ENCODE data around the gene PROS1.
"Not testable (repeated sequence)": the region's sequence is repeated elsewhere in the genome, so short reads cannot be mapped to it uniquely, and the experiment has no call there.

PROS1 gene

GRCh38 chr3:93877427-93877826, 96.3 kb downstream of the PROS1 start:
- not testable (repeated sequence) for DNase-seq (ENCODE audit: low read depth in 2 of 2)

GRCh38 chr3:93873412-93873811, 100.3 kb downstream of the PROS1 start:
- DNase-seq (ENCODE audit: low read depth in 2 of 2), result not testable (repeated sequence)

DNA sequence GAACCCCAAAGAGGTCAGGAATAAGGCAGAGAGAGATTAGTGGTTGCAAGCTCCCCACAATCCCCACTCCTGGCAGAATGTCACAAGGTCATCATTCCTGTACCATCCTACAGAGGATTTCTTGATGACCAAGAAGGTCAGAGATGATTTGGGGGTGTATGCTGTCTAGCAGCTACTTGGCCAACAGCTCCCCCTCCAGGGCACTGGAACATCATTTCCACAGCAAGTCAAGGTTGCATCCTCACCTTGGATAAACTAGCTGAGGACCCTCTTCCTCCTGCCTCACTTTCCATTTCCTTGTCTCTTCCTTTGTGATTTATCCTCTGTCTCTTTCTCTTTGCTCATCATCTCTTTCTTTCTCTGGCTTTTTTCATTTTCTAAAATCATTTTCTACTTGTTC, 106.3 kb downstream of the PROS1 start:
- no peak for DNase-seq (ENCODE audit: low read depth in 2 of 2)

DNA sequence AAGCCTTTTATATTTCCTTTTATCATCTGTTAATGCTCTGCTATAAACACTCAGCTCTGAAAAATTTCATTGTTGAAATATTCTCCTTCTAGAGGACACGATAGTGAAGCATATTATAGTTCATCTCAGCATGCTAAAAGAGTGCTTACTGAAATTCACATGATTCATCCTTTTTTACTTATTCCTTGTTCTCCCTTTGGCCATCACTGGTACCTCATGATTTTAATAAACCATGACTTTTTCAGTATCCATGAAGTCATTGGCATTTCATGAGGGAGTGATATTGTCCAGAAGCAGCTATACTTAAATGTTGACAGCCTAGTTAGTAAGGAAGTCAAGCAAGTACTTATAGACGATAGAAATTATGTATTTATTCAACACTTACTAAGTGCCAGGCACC, 112.7 kb downstream of the PROS1 start:
- DNase-seq (ENCODE audit: low read depth in 2 of 2), result no peak

DNA sequence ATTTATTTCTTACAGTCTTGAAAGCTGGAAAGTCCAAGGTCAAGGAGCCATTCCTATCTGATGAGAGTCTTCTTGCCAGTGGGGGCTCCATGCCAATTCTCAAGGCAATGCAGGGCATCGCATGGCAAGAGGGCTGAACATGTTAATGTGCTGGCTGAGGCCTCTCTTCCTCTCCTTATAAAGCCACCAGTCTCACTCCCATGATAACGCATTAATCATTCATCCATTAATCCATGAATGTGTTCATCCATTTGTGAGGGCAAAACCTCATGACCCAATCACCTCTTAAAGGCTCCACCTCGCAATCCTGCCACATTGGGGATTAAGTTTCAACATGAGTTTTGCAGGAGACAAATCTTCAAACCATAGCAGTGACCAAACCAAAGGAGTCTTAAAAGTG, 118.3 kb downstream of the PROS1 start:
- no peak for DNase-seq (ENCODE audit: low read depth in 2 of 2)

DNA sequence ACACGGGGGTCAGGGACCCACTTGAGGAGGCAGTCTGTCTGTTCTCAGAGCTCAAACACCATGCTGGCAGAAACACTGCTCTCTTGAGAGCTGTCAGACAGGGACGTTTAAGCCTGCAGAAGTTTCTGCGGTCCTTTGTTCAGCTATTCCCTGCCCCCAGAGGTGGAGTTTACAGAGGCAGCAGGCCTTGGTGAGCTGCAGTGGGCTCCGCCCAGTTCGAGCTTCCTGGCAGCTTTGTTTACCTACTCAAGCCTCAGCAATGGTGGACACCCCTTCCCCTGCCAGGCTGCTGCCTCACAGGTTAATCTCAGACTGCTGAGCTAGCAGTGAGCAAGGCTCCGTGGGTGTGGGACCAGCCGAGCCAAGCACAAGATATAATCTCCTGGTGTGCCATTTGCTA, 121.5 kb downstream of the PROS1 start:
- DNase-seq (ENCODE audit: low read depth in 2 of 2), result not testable (repeated sequence)

DNA sequence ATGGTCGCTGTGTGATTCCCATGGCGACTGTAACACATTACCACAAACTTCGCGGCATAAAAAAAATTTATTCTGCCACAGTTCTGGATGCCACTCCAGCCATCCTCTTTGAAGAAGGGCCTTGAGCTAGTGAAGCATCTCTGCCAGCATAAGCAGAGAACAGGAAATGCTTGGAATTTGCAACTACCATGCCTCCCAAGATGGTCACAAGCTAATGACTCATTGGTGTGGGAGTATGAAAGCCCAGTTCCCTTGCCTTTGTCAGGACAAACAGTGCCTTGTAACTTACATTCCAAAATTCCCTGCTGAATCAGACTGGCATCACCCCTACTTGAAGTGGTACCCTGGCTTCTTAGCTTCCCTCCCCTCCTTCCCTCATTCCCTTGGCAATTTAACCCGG, 129.7 kb downstream of the PROS1 start:
- no peak for DNase-seq (ENCODE audit: low read depth in 2 of 2)

- not testable (repeated sequence) for DNase-seq (ENCODE audit: low read depth in 2 of 2)
Observed at GRCh38 chr3:93839193-93839592, 134.5 kb downstream of the PROS1 start.
